Activated CD4-positive, alpha-beta memory T cell treated with anti-CD3 and anti-CD28 coated beads, Interleukin-2, amount 10 ng/mL, durations not matched to agents 7 days and 5 days (primary cell): ENCODE measurements around the gene PNLIPRP2. TPM values are rescaled to one million over a fixed set of nuclear protein-coding genes. Genes with fewer than 3 reads are reported as not detected.

Source experiments
- CTCF ChIA-PET: fragments of 350-600 bp; sonication (Branson Sonifier 250); formaldehyde crosslinking; loops from one replicate; lab custom pipeline; 2021; ENCODE audit warnings: antibody characterized with exemption, inconsistent platforms; lab: Charles Lee
- POLR2A ChIA-PET: fragments of 350-600 bp; sonication (Branson Sonifier 250); formaldehyde crosslinking; loops from one replicate; lab custom pipeline; 2021; ENCODE audit warnings: antibody characterized with exemption; lab: Charles Lee
- DNase-seq: peaks from one replicate; pipeline ENCODE4 v3.0.0-alpha.2; 2020
- H3K27ac Mint-ChIP-seq: one replicate; pipeline ENCODE4 v1.8.0; 2021; ENCODE audit warnings: mild to moderate bottlenecking, mixed read lengths
- H3K27me3 Mint-ChIP-seq: one replicate; pipeline ENCODE4 v1.8.0; 2021; ENCODE audit warnings: mixed read lengths
- H3K36me3 Mint-ChIP-seq: one replicate; pipeline ENCODE4 v1.8.0; 2021; ENCODE audit warnings: low read depth, mixed read lengths
- H3K4me1 Mint-ChIP-seq: one replicate; pipeline ENCODE4 v1.8.0; 2021; ENCODE audit warnings: mixed read lengths
- H3K4me3 Mint-ChIP-seq: one replicate; pipeline ENCODE4 v1.8.0; 2021; ENCODE audit warnings: mild to moderate bottlenecking, mixed read lengths
- H3K9me3 Mint-ChIP-seq: one replicate; pipeline ENCODE4 v1.8.0; 2021; ENCODE audit warnings: mixed read lengths
- total RNA-seq, 2 experiments: library from RNA; stranded (reverse); gene quantifications; one replicate each; pipeline ENCODE4 v1.2.3, GENCODE V29; 2021

Gene PNLIPRP2
- total RNA-seq, 2 experiments from 2014 or later = not detected

GRCh38 chr10:116602648-116603400 lies 17.9 kb upstream of the PNLIPRP2 start:
- Mint-ChIP-seq H3K4me1 (no peaks in the 10 kb centered on the region), H3K4me3 (no peak overlapping the region), H3K27ac (no peak overlapping the region), H3K36me3 (no peaks in the 10 kb centered on the region), H3K9me3 (no peaks in the 10 kb centered on the region), H3K27me3 (no peaks in the 10 kb centered on the region)
- ChIA-PET CTCF (no interaction called here), POLR2A (no interaction called here)
- no peak for DNase-seq

- Mint-ChIP-seq H3K36me3 (no peaks in the 10 kb centered on the region), H3K4me1 (no peaks in the 10 kb centered on the region), H3K4me3 (no peak overlapping the region), H3K9me3 (no peaks in the 10 kb centered on the region), H3K27ac (no peak overlapping the region), H3K27me3 (no peaks in the 10 kb centered on the region)
- POLR2A ChIA-PET = no interaction called here
- no peak for DNase-seq
- CTCF ChIA-PET = no interaction called here
Measured at GRCh38 chr10:116606061-116606483, 14.7 kb upstream of the PNLIPRP2 start.

GRCh38 chr10:116607336-116607735 lies 13.4 kb upstream of the PNLIPRP2 start:
- no peaks in the 10 kb centered on the region for H3K9me3 Mint-ChIP-seq
- DNase-seq = no peak
- CTCF ChIA-PET = no interaction called here
- H3K27ac Mint-ChIP-seq = no peak overlapping the region
- no peak overlapping the region for H3K4me3 Mint-ChIP-seq
- H3K4me1 Mint-ChIP-seq = no peaks in the 10 kb centered on the region
- no peaks in the 10 kb centered on the region for H3K27me3 Mint-ChIP-seq
- POLR2A ChIA-PET = interaction anchor here (1.2 kb wide), 1 partner anchor 11 kb away, joined by 3 read pairs; no protein-coding TSS in a partner anchor
- no peaks in the 10 kb centered on the region for H3K36me3 Mint-ChIP-seq

GRCh38 chr10:116608686-116609594 lies 11.8 kb upstream of the PNLIPRP2 start:
- no peaks in the 10 kb centered on the region for H3K4me1 Mint-ChIP-seq
- no peak for DNase-seq
- H3K9me3 Mint-ChIP-seq = no peaks in the 10 kb centered on the region
- H3K4me3 Mint-ChIP-seq = no peak overlapping the region
- POLR2A ChIA-PET = interaction anchor here (1.2 kb wide), 1 partner anchor 13 kb away, joined by 3 read pairs; no protein-coding TSS in a partner anchor
- H3K27me3 Mint-ChIP-seq = no peaks in the 10 kb centered on the region
- CTCF ChIA-PET = no interaction called here
- no peaks in the 10 kb centered on the region for H3K36me3 Mint-ChIP-seq
- H3K27ac Mint-ChIP-seq = no peak overlapping the region

- ChIA-PET POLR2A (no interaction called here), CTCF (no interaction called here)
- Mint-ChIP-seq H3K27me3 (no peaks in the 10 kb centered on the region), H3K4me1 (no peaks in the 10 kb centered on the region), H3K36me3 (no peaks in the 10 kb centered on the region), H3K27ac (no peak overlapping the region), H3K4me3 (no peak overlapping the region), H3K9me3 (no peaks in the 10 kb centered on the region)
- DNase-seq = no peak
Measured at GRCh38 chr10:116610443-116611152, 10.2 kb upstream of the PNLIPRP2 start.

GRCh38 chr10:116611153-116611545 lies 9.6 kb upstream of the PNLIPRP2 start:
- POLR2A ChIA-PET = no interaction called here
- no peak overlapping the region for H3K27ac Mint-ChIP-seq
- H3K4me1 Mint-ChIP-seq = no peaks in the 10 kb centered on the region
- no peak overlapping the region for H3K4me3 Mint-ChIP-seq
- CTCF ChIA-PET = no interaction called here
- H3K9me3 Mint-ChIP-seq = no peaks in the 10 kb centered on the region
- no peak for DNase-seq
- H3K36me3 Mint-ChIP-seq = no peaks in the 10 kb centered on the region
- H3K27me3 Mint-ChIP-seq = no peaks in the 10 kb centered on the region

- no peaks in the 10 kb centered on the region for H3K36me3 Mint-ChIP-seq
- ChIA-PET CTCF (interaction anchor here (0.6 kb wide), 1 partner anchor 115 kb away, joined by 3 read pairs; no protein-coding TSS in a partner anchor), POLR2A (no interaction called here)
- DNase-seq = no peak
- H3K4me1 Mint-ChIP-seq = no peaks in the 10 kb centered on the region
- H3K27me3 Mint-ChIP-seq = no peaks in the 10 kb centered on the region
- no peak overlapping the region for H3K4me3 Mint-ChIP-seq
- no peak overlapping the region for H3K27ac Mint-ChIP-seq
- H3K9me3 Mint-ChIP-seq = no peaks in the 10 kb centered on the region
Measured at GRCh38 chr10:116612107-116612769, 8.5 kb upstream of the PNLIPRP2 start.

GRCh38 chr10:116613471-116613870 lies 7.3 kb upstream of the PNLIPRP2 start:
- Mint-ChIP-seq H3K36me3 (no peaks in the 10 kb centered on the region), H3K9me3 (no peaks in the 10 kb centered on the region), H3K27me3 (no peaks in the 10 kb centered on the region), H3K27ac (no peak overlapping the region), H3K4me3 (no peak overlapping the region), H3K4me1 (no peaks in the 10 kb centered on the region)
- DNase-seq = no peak
- ChIA-PET CTCF (no interaction called here), POLR2A (no interaction called here)

GRCh38 chr10:116614796-116615195 lies 6.0 kb upstream of the PNLIPRP2 start:
- Mint-ChIP-seq H3K4me1 (no peaks in the 10 kb centered on the region), H3K4me3 (no peak overlapping the region), H3K27me3 (no peaks in the 10 kb centered on the region), H3K36me3 (no peaks in the 10 kb centered on the region), H3K9me3 (no peaks in the 10 kb centered on the region), H3K27ac (no peak overlapping the region)
- CTCF ChIA-PET = no interaction called here
- DNase-seq = no peak
- POLR2A ChIA-PET = no interaction called here

GRCh38 chr10:116615199-116615776 lies 5.5 kb upstream of the PNLIPRP2 start:
- Mint-ChIP-seq H3K27ac (no peak overlapping the region), H3K36me3 (no peaks in the 10 kb centered on the region), H3K4me3 (no peak overlapping the region), H3K4me1 (no peaks in the 10 kb centered on the region), H3K27me3 (no peaks in the 10 kb centered on the region), H3K9me3 (no peaks in the 10 kb centered on the region)
- no peak for DNase-seq
- CTCF ChIA-PET = no interaction called here
- POLR2A ChIA-PET = no interaction called here

- no peaks in the 10 kb centered on the region for H3K27me3 Mint-ChIP-seq
- H3K4me3 Mint-ChIP-seq = no peak overlapping the region
- H3K36me3 Mint-ChIP-seq = no peaks in the 10 kb centered on the region
- CTCF ChIA-PET = no interaction called here
- no peak for DNase-seq
- H3K4me1 Mint-ChIP-seq = no peaks in the 10 kb centered on the region
- POLR2A ChIA-PET = no interaction called here
- H3K27ac Mint-ChIP-seq = no peak overlapping the region
- H3K9me3 Mint-ChIP-seq = no peaks in the 10 kb centered on the region
Measured at GRCh38 chr10:116621476-116621875, 723 bp downstream of the PNLIPRP2 start.

- Mint-ChIP-seq H3K4me1 (no peaks in the 10 kb centered on the region), H3K27ac (no peak overlapping the region), H3K4me3 (no peak overlapping the region), H3K36me3 (no peaks in the 10 kb centered on the region), H3K9me3 (no peaks in the 10 kb centered on the region), H3K27me3 (no peaks in the 10 kb centered on the region)
- DNase-seq = no peak
- CTCF ChIA-PET = no interaction called here
- POLR2A ChIA-PET = no interaction called here
Measured at GRCh38 chr10:116621934-116622655, 1.3 kb downstream of the PNLIPRP2 start.
